Duodenal mucosa (tissue), 2 donors: ENCODE data around the gene CCDC68.

Experiments used
- H3K27ac ChIP-seq: one replicate; pipeline ENCODE4 v1.7.0; 2013; ENCODE audit warnings: low read depth, low read length
- H3K27me3 ChIP-seq, 2 donors: one replicate each; pipeline ENCODE4 v1.7.0; 2013; ENCODE audit warnings: low read length in 2 of 2, control low read depth in 1 of 2; ENCODE audit not compliant: insufficient read depth in 2 of 2, control insufficient read depth in 1 of 2
- H3K36me3 ChIP-seq, 2 donors: one replicate each; pipeline ENCODE4 v1.7.0; 2013; ENCODE audit warnings: low read length in 2 of 2, control low read depth in 1 of 2; ENCODE audit not compliant: insufficient read depth in 2 of 2, control insufficient read depth in 1 of 2
- H3K4me1 ChIP-seq, 2 donors: one replicate each; pipeline ENCODE4 v1.7.0; 2013; ENCODE audit warnings: low read length in 2 of 2, control low read depth in 1 of 2; ENCODE audit not compliant: insufficient read depth in 2 of 2, control insufficient read depth in 1 of 2
- H3K4me3 ChIP-seq, 2 donors: one replicate each; pipeline ENCODE4 v1.7.0; 2013; ENCODE audit warnings: low read length in 2 of 2, low read depth in 1 of 2
- H3K9ac ChIP-seq, 2 donors: one replicate each; pipeline ENCODE4 v1.7.0; 2013; ENCODE audit warnings: low read length in 2 of 2, low read depth in 1 of 2
- H3K9me3 ChIP-seq, 2 donors: one replicate each; pipeline ENCODE4 v1.7.0; 2013; ENCODE audit warnings: low read length in 2 of 2, control low read depth in 1 of 2; ENCODE audit not compliant: control insufficient read depth in 1 of 2

CCDC68 gene

DNA sequence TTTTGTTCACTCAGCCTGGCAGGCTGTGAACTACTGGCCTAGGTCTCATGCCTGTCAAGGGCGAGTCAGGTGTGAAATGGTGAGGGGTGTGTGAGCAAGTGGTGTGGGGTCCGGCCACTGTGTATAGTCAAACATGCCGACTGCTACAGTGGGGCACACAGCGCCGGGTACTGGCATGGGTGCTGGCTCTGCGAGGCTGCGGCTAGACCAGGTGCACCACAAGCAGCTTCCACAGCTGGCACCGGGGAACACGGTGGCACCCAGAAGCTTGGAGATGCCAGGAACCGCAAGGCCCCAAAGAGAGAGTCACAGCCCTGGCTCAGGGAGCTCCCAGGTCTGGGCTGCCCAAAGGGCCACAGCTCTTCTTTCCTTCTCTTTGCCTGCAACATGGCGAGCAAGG is 49.7 kb downstream of the CCDC68 start:
- Histone ChIP-seq H3K27me3 (no peaks in the 10 kb centered on the region), H3K9ac (no peak overlapping the region), H3K36me3 (peaks cover 0 to 3% of the 10 kb centered on the region in 2 donors), H3K9me3 (no peaks in the 10 kb centered on the region), H3K4me3 (no peak overlapping the region), H3K27ac (no peak overlapping the region), H3K4me1 (no peaks in the 10 kb centered on the region)

DNA sequence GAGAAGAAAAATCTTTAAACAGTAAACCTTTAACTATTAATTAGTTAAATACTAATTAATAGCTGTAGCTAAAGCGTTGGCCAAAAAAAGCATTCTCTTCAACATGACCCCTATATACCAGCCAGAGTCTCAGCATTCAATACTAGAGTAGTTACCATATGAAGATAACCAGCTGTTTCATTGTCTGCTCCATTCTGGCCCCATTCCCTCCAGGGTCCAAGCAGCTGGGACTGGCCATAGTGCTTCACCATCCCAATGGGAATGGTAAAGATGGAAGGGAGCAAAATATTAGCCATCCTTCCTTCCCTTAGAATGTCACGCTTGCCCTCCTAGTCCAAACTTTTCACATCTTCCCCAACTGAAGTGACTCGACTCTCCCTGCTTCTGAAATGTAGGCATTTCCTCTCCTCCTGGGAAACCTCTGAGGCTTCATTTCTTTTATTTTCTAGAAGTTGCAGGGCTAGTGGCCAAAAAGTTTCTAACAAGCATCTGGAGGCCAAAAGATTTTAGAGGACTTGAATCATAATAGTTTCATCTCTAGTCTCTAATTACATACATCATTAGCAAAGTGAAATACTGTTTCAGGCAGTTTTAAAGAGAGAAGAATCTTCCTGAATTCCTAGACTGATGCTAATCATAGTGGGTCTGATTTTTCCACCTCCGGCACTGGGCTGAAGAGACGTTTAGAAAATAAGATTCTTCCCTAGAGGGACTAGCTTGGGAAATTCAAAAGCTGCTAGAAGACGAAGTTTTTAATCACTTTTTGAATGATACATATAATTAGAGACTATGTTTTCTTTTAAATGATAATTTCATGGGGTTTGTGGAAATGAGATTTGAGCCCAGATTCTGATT is 52.7 kb downstream of the CCDC68 start:
- Histone ChIP-seq H3K27me3 (no peaks in the 10 kb centered on the region), H3K9me3 (no peaks in the 10 kb centered on the region), H3K4me1 (no peaks in the 10 kb centered on the region), H3K4me3 (no peak overlapping the region), H3K36me3 (no peaks in the 10 kb centered on the region), H3K9ac (no peak overlapping the region), H3K27ac (no peak overlapping the region)

DNA sequence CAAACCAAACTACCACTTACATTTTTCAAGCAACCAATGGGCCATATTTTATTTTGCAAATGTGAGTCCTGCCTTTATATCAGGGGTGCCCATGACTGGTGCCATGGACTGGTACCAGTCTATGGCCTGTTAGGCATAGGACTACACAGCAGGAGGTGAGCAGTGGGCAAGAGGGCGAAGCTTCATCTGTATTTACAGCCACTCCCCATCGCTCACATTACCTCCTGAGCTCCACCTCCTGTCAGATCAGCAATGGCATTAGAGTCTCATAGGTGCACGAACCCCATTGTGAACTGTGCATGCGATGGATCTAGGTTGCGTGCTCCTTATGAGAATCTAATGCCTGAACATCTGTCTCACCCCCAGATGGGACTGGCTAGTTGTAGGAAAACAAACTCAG is 53.6 kb downstream of the CCDC68 start:
- Histone ChIP-seq H3K4me1 (no peaks in the 10 kb centered on the region), H3K27ac (no peak overlapping the region), H3K36me3 (no peaks in the 10 kb centered on the region), H3K9me3 (no peaks in the 10 kb centered on the region), H3K4me3 (no peak overlapping the region), H3K9ac (no peak overlapping the region), H3K27me3 (no peaks in the 10 kb centered on the region)

DNA sequence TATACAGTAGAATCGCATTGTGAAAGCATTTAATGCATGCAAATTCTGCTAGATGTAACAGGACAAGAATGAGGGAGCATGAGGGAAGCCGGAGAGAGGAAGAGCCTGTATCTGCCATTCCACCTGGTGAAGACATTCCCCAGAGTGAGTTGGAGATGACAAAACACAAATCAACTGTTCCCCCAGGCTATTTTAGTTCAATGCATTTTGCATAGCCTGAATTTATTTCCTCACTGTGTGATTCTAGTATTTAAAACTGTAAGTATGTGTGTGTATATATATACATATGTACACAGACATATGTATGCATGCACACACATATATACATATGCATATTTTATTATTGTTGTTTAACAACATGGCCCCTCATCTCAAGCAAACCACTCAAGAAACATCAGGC is 54.7 kb downstream of the CCDC68 start:
- Histone ChIP-seq H3K27me3 (no peaks in the 10 kb centered on the region), H3K9ac (no peak overlapping the region), H3K27ac (no peak overlapping the region), H3K9me3 (no peaks in the 10 kb centered on the region), H3K36me3 (no peaks in the 10 kb centered on the region), H3K4me3 (no peak overlapping the region), H3K4me1 (no peaks in the 10 kb centered on the region)

DNA sequence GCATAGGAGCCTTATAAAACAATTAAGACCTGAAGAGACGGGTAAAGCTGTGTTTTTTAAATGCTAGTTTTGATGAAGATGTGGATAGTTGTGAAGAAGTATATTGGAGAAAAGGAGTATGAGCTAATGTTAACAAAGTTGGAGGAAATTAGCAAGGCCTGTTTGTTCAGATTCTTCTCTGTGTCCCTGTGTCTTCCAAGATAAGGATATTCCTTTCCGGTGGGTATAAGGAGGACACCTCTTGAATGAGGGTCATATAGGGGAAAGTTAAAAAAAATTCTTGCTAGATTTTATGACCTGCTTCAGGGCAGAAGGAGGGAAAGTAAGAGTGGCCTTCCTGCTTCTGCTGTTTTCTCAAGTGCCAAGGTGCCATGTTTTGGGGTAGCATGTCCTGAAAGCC is 59.0 kb downstream of the CCDC68 start:
- Histone ChIP-seq H3K27ac (no peak overlapping the region), H3K4me3 (no peak overlapping the region)

DNA sequence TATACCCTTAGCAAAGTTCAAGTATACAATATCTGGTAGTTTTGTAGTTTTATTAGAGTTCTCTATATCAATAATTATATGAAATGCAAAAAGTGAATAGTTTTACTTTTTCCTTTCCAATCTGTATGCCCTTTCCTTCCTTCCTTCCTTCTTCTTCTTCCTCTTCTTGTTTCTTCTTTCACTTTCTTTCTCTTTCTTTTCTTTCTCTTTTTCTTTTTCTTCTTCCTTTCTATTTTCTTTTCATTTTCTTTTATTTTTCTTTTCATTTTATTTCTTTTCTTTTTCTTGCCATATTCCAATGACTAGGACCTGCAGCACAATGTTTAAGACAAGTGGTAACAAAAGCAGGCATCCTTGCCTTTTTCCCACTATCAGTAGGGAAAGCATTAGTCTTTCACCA is 59.8 kb downstream of the CCDC68 start:
- Histone ChIP-seq H3K36me3 (no peaks in the 10 kb centered on the region), H3K4me1 (no peaks in the 10 kb centered on the region), H3K27ac (no peak overlapping the region), H3K9ac (no peak overlapping the region), H3K9me3 (no peaks in the 10 kb centered on the region), H3K27me3 (no peaks in the 10 kb centered on the region), H3K4me3 (no peak overlapping the region)

More for the DNA sequence above, 59.0 kb downstream of the CCDC68 start:
- H3K27me3 ChIP-seq = no peaks in the 10 kb centered on the region
- no peak overlapping the region for H3K9ac ChIP-seq
- H3K36me3 ChIP-seq = no peaks in the 10 kb centered on the region
- no peaks in the 10 kb centered on the region for H3K4me1 ChIP-seq
- no peaks in the 10 kb centered on the region for H3K9me3 ChIP-seq

DNA sequence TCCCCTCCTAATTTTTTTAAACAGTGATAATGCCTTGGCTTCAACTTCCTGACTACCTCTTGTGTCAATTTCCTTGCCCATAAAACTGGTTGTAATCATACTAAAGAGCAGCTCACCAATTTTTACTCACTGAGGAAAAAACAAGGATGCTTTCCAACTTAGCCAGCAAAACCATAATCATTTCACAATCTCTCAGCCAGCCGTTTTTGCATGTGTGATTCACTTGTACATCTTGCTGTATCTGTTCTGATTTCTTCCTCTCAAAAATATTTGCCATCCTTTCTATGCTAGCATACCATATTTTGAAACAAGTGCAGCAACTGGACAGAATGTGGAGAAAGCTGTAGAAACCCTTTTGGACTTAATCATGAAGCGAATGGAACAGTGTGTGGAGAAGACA is 70.3 kb downstream of the CCDC68 start:
- no peak overlapping the region for H3K27ac ChIP-seq
- H3K9me3 ChIP-seq = no peaks in the 10 kb centered on the region
- H3K4me1 ChIP-seq = no peaks in the 10 kb centered on the region
- no peaks in the 10 kb centered on the region for H3K27me3 ChIP-seq
- H3K9ac ChIP-seq = no peak overlapping the region
- H3K4me3 ChIP-seq = no peak overlapping the region
- H3K36me3 ChIP-seq = no peaks in the 10 kb centered on the region

DNA sequence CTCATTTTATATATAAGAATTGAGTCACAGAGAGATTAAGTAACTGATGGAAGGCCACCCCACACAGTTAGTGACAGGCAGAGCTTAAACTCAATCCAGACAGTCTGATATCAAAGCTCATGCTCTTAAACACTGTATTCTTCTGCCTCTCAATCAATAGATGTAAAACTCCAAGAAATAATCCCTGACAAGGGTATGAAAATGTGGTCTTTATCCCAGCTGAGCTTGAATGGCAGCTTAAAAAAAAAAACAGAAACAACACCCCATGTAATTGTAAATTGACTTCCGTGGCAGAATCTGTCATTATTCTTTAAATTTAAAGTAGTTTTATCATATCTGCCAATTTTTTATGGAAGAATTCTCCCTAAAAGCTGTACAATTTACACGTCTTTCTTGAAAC is 70.9 kb downstream of the CCDC68 start:
- Histone ChIP-seq H3K4me1 (no peaks in the 10 kb centered on the region), H3K9me3 (no peaks in the 10 kb centered on the region), H3K27ac (no peak overlapping the region), H3K9ac (no peak overlapping the region), H3K27me3 (no peaks in the 10 kb centered on the region), H3K36me3 (no peaks in the 10 kb centered on the region), H3K4me3 (no peak overlapping the region)

DNA sequence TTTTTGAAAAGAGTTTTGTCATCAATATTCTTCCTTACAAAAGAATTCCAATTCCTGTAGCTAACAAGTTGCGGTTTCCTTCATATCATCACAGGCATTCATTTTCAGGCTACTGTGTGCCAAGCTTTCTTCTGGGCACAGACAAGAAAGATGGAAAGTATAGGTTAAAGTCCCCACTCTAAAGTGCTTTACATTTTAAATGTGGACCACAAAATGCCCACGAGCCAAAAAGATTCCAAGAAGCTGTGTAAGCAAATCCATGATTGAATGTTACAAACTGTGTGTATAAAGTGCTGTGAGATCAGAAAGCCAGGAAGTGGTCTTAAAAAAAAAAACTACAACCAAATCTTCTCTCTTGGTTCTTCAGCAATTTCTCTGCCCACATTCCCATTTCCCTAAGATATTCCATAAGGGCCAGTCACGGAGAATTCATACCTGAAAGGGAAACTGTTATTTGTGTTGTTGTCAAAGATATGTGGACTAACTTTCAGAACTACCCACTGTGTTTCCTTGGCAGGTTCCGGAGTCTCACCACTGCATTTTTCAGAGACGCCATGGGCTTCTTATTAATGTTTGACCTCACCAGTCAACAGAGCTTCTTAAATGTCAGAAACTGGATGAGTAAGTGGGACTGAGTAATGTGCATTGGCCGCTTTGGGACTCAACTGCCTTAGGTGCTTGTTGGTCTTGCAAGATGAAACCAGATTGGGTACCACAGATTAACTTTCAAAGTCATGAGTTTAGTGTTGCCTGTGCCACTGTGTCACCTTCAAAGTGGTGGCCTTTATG is 75.3 kb downstream of the CCDC68 start:
- no peaks in the 10 kb centered on the region for H3K36me3 ChIP-seq
- no peak overlapping the region for H3K27ac ChIP-seq
- no peaks in the 10 kb centered on the region for H3K9me3 ChIP-seq
- H3K4me3 ChIP-seq = no peak overlapping the region
- no peaks in the 10 kb centered on the region for H3K4me1 ChIP-seq
- no peak overlapping the region for H3K9ac ChIP-seq
- H3K27me3 ChIP-seq = no peaks in the 10 kb centered on the region

DNA sequence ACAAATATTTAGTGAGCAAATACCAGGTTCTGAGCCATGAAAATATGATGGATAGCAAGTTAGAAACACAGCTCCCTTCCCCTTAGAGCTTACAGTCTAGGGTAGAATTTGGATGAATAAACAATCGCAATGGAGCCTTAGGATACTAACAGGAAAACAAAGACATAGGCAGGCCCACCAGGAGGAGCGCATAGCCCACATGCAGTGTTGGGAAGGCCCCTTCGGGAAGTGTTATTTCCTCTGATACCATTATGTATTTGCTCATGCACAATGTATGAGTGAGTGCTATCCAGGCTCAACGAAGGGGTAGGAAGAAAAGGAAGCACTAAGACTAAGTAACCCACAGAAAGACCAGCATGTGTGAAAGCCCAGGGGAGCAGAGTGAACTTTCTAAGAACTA is 76.9 kb downstream of the CCDC68 start:
- H3K27me3 ChIP-seq = no peaks in the 10 kb centered on the region
- H3K27ac ChIP-seq = no peak overlapping the region
- no peaks in the 10 kb centered on the region for H3K4me1 ChIP-seq
- no peaks in the 10 kb centered on the region for H3K9me3 ChIP-seq
- no peak overlapping the region for H3K4me3 ChIP-seq
- H3K9ac ChIP-seq = no peak overlapping the region
- H3K36me3 ChIP-seq = no peaks in the 10 kb centered on the region
